ENCODE measurements around the gene CPXM1.
"Not testable (repeated sequence)": the region's sequence is repeated elsewhere in the genome, so short reads cannot be mapped to it uniquely, and the experiment has no call there.

The CPXM1 gene

GRCh38 chr20:2793471-2793870, 7.0 kb downstream of the CPXM1 start:
- 93 to 95% methylated on average over 6 of the region's 6 CpGs for WGBS, 2 experiments
- peaks cover 44% of the 10 kb centered on the region for H3K36me3 ChIP-seq (ENCODE audit: control insufficient read depth, insufficient read depth, low read length)
- H3K9me3 ChIP-seq (ENCODE audit: control insufficient read depth, low read length): no peaks in the 10 kb centered on the region
- no peak overlapping the region for H3K27ac ChIP-seq (ENCODE audit: insufficient read depth, low read depth, low read length, poor library complexity, severe bottlenecking)
- H3K4me1 ChIP-seq (ENCODE audit: control insufficient read depth, insufficient read depth, low read length): no peaks in the 10 kb centered on the region
- H3K27me3 ChIP-seq (ENCODE audit: control insufficient read depth, insufficient read depth, low read length, poor library complexity, severe bottlenecking): no peaks in the 10 kb centered on the region
- H3K4me3 ChIP-seq (ENCODE audit: insufficient read depth, low read depth, low read length): no peak overlapping the region

- WGBS, 2 experiments: 78 to 89% methylated on average over 4 to 6 of the region's 6 CpGs
- H3K27me3 ChIP-seq (ENCODE audit: control insufficient read depth, insufficient read depth, low read length, poor library complexity, severe bottlenecking): no peaks in the 10 kb centered on the region
- no peak overlapping the region for H3K27ac ChIP-seq (ENCODE audit: insufficient read depth, low read depth, low read length, poor library complexity, severe bottlenecking)
- no peaks in the 10 kb centered on the region for H3K36me3 ChIP-seq (ENCODE audit: control insufficient read depth, insufficient read depth, low read length)
- H3K9me3 ChIP-seq (ENCODE audit: control insufficient read depth, low read length): no peaks in the 10 kb centered on the region
- no peaks in the 10 kb centered on the region for H3K4me1 ChIP-seq (ENCODE audit: control insufficient read depth, insufficient read depth, low read length)
- H3K4me3 ChIP-seq (ENCODE audit: insufficient read depth, low read depth, low read length): no peak overlapping the region
Observed at GRCh38 chr20:2783908-2784566, 16.4 kb downstream of the CPXM1 start.

- Histone ChIP-seq H3K36me3 (ENCODE audit: control insufficient read depth, insufficient read depth, low read length) (no peaks in the 10 kb centered on the region), H3K9me3 (ENCODE audit: control insufficient read depth, low read length) (no peaks in the 10 kb centered on the region), H3K4me1 (ENCODE audit: control insufficient read depth, insufficient read depth, low read length) (no peaks in the 10 kb centered on the region), H3K27ac (ENCODE audit: insufficient read depth, low read depth, low read length, poor library complexity, severe bottlenecking) (no peak overlapping the region), H3K27me3 (ENCODE audit: control insufficient read depth, insufficient read depth, low read length, poor library complexity, severe bottlenecking) (no peaks in the 10 kb centered on the region), H3K4me3 (ENCODE audit: insufficient read depth, low read depth, low read length) (no peak overlapping the region)
- whole genome bisulfite sequencing, 2 experiments: 40 to 58% methylated on average over 2 to 3 of the region's 3 CpGs
Observed at GRCh38 chr20:2780948-2781347, 19.5 kb downstream of the CPXM1 start.

GRCh38 chr20:2778602-2779321, 21.7 kb downstream of the CPXM1 start:
- WGBS, 2 experiments: 87 to 90% methylated on average over 9 to 10 of the region's 10 CpGs
- H3K4me1 ChIP-seq (ENCODE audit: control insufficient read depth, insufficient read depth, low read length): no peaks in the 10 kb centered on the region
- H3K36me3 ChIP-seq (ENCODE audit: control insufficient read depth, insufficient read depth, low read length): no peaks in the 10 kb centered on the region
- H3K4me3 ChIP-seq (ENCODE audit: insufficient read depth, low read depth, low read length): no peak overlapping the region
- no peaks in the 10 kb centered on the region for H3K9me3 ChIP-seq (ENCODE audit: control insufficient read depth, low read length)
- no peaks in the 10 kb centered on the region for H3K27me3 ChIP-seq (ENCODE audit: control insufficient read depth, insufficient read depth, low read length, poor library complexity, severe bottlenecking)
- no peak overlapping the region for H3K27ac ChIP-seq (ENCODE audit: insufficient read depth, low read depth, low read length, poor library complexity, severe bottlenecking)

- Histone ChIP-seq H3K4me3 (ENCODE audit: insufficient read depth, low read depth, low read length) (no peak overlapping the region), H3K27me3 (ENCODE audit: control insufficient read depth, insufficient read depth, low read length, poor library complexity, severe bottlenecking) (no peaks in the 10 kb centered on the region), H3K9me3 (ENCODE audit: control insufficient read depth, low read length) (no peaks in the 10 kb centered on the region), H3K36me3 (ENCODE audit: control insufficient read depth, insufficient read depth, low read length) (no peaks in the 10 kb centered on the region), H3K27ac (ENCODE audit: insufficient read depth, low read depth, low read length, poor library complexity, severe bottlenecking) (no peak overlapping the region), H3K4me1 (ENCODE audit: control insufficient read depth, insufficient read depth, low read length) (no peaks in the 10 kb centered on the region)
- 90 to 91% methylated on average over 3 of the region's 3 CpGs for WGBS, 2 experiments
Observed at GRCh38 chr20:2775139-2775538, 25.3 kb downstream of the CPXM1 start.

- Histone ChIP-seq H3K4me1 (ENCODE audit: control insufficient read depth, insufficient read depth, low read length) (no peaks in the 10 kb centered on the region), H3K9me3 (ENCODE audit: control insufficient read depth, low read length) (no peaks in the 10 kb centered on the region), H3K36me3 (ENCODE audit: control insufficient read depth, insufficient read depth, low read length) (no peaks in the 10 kb centered on the region), H3K27me3 (ENCODE audit: control insufficient read depth, insufficient read depth, low read length, poor library complexity, severe bottlenecking) (no peaks in the 10 kb centered on the region), H3K4me3 (ENCODE audit: insufficient read depth, low read depth, low read length) (no peak overlapping the region), H3K27ac (ENCODE audit: insufficient read depth, low read depth, low read length, poor library complexity, severe bottlenecking) (no peak overlapping the region)
- WGBS, 2 experiments: 90 to 92% methylated on average over 9 of the region's 9 CpGs
Observed at GRCh38 chr20:2773812-2774211, 26.6 kb downstream of the CPXM1 start.

GRCh38 chr20:2771631-2772080, 28.8 kb downstream of the CPXM1 start:
- no peaks in the 10 kb centered on the region for H3K9me3 ChIP-seq (ENCODE audit: control insufficient read depth, low read length)
- H3K4me3 ChIP-seq (ENCODE audit: insufficient read depth, low read depth, low read length): no peak overlapping the region
- no peaks in the 10 kb centered on the region for H3K36me3 ChIP-seq (ENCODE audit: control insufficient read depth, insufficient read depth, low read length)
- H3K4me1 ChIP-seq (ENCODE audit: control insufficient read depth, insufficient read depth, low read length): no peaks in the 10 kb centered on the region
- WGBS, 2 experiments: 78 to 82% methylated on average over 12 of the region's 12 CpGs
- H3K27me3 ChIP-seq (ENCODE audit: control insufficient read depth, insufficient read depth, low read length, poor library complexity, severe bottlenecking): no peaks in the 10 kb centered on the region
- no peak overlapping the region for H3K27ac ChIP-seq (ENCODE audit: insufficient read depth, low read depth, low read length, poor library complexity, severe bottlenecking)

GRCh38 chr20:2770091-2770490, 30.3 kb downstream of the CPXM1 start:
- H3K36me3 ChIP-seq (ENCODE audit: control insufficient read depth, insufficient read depth, low read length); H3K4me3 ChIP-seq (ENCODE audit: insufficient read depth, low read depth, low read length); H3K9me3 ChIP-seq (ENCODE audit: control insufficient read depth, low read length); H3K27me3 ChIP-seq (ENCODE audit: control insufficient read depth, insufficient read depth, low read length, poor library complexity, severe bottlenecking); H3K4me1 ChIP-seq (ENCODE audit: control insufficient read depth, insufficient read depth, low read length); H3K27ac ChIP-seq (ENCODE audit: insufficient read depth, low read depth, low read length, poor library complexity, severe bottlenecking): not testable (repeated sequence)
- WGBS, 2 experiments: 92 to 94% methylated on average over 12 of the region's 12 CpGs

- Histone ChIP-seq H3K27me3 (ENCODE audit: control insufficient read depth, insufficient read depth, low read length, poor library complexity, severe bottlenecking) (no peaks in the 10 kb centered on the region), H3K9me3 (ENCODE audit: control insufficient read depth, low read length) (no peaks in the 10 kb centered on the region), H3K36me3 (ENCODE audit: control insufficient read depth, insufficient read depth, low read length) (no peaks in the 10 kb centered on the region), H3K4me3 (ENCODE audit: insufficient read depth, low read depth, low read length) (no peak overlapping the region), H3K27ac (ENCODE audit: insufficient read depth, low read depth, low read length, poor library complexity, severe bottlenecking) (no peak overlapping the region), H3K4me1 (ENCODE audit: control insufficient read depth, insufficient read depth, low read length) (no peaks in the 10 kb centered on the region)
- 92 to 95% methylated on average over 5 of the region's 5 CpGs for WGBS, 2 experiments
Observed at GRCh38 chr20:2768632-2769015, 31.8 kb downstream of the CPXM1 start.

GRCh38 chr20:2767768-2768631, 32.4 kb downstream of the CPXM1 start:
- no peaks in the 10 kb centered on the region for H3K36me3 ChIP-seq (ENCODE audit: control insufficient read depth, insufficient read depth, low read length)
- 83 to 87% methylated on average over 15 of the region's 15 CpGs for WGBS, 2 experiments
- H3K27ac ChIP-seq (ENCODE audit: insufficient read depth, low read depth, low read length, poor library complexity, severe bottlenecking): no peak overlapping the region
- H3K9me3 ChIP-seq (ENCODE audit: control insufficient read depth, low read length): no peaks in the 10 kb centered on the region
- no peaks in the 10 kb centered on the region for H3K4me1 ChIP-seq (ENCODE audit: control insufficient read depth, insufficient read depth, low read length)
- no peaks in the 10 kb centered on the region for H3K27me3 ChIP-seq (ENCODE audit: control insufficient read depth, insufficient read depth, low read length, poor library complexity, severe bottlenecking)
- H3K4me3 ChIP-seq (ENCODE audit: insufficient read depth, low read depth, low read length): no peak overlapping the region
